GF-D8 (cell line): ENCODE results near the gene NIM1K.
"Not testable (repeated sequence)": the region's sequence is repeated elsewhere in the genome, so short reads cannot be mapped to it uniquely, and the experiment has no call there.

ENCODE experiments used
- DNase-seq: peaks from one replicate; lab custom pipeline; 2025; lab: John Stamatoyannopoulos, UW

NIM1K gene

DNA sequence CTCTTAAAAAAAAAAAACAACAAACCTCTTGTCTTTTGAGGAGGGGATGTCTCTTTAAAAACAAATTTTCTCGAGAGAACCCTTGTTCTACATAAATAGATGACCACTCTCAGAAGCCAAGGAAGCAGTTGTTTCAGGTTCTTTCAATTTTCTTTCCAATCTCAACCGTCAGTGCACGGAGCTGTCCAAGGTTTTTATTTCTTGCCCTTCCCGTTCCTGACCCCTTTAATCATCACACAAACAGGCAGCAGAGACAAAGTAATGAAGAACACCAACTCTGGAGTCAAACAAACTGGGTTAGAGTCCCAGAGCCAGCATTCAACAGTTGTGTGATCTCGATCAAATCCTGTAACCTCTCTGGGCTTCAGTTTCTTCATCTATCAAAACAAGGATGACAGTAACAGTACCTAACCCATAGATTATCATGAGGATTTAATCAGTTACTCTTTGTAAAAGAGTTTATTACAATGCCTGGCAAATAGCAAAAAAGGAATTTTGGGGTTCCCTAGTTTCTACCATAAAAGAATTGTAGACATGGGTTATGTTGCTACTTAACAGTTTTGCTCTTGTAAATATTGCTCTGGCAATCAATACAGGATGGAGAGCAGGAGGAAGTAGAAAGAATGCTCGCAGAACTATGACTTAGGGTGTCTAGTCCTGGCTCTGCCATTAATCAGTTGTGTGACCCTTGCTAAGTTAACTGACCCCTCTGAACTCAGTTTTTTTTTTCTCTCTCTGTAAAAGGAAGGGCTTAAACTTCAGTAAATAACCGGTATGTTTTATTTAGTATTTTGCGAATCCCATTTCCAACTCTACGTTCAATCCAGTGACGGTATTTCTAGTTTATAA lies 1.0 kb upstream of the NIM1K start:
- no peak for DNase-seq

DNA sequence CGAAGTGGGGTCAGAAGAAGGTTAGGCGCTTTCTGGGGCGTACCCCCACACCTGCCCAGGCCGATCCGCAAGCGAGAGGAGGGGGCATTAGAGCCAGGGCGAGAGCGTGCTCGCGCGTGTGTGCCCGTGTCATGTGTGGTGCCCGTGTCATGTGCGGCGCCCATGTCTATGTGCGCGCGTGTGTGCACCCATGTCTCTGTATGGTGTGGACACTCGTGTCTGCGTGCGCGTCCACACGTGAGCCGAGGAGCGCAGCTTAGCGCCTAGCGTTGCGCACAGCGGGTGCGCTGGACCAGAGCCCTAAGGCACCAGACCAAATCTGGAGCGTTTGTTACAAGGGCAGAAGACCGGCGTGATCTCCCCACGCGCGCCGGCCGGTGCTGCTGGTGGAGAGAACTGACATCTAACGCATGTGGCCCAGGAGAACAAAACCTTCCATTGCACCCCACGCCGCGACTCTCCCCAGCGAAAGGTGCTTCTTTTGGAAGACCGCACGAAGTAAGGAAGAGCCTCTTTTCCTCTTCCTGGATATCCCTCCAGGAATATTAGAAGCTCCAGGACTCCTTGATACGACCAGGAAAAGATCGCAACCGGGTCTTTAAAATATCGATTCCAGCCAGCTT lies 644 bp downstream of the NIM1K start:
- DNase-seq: no peak

- DNase-seq: no peak
Measured at GRCh38 chr5:43193181-43193893, 1.3 kb downstream of the NIM1K start.

DNA sequence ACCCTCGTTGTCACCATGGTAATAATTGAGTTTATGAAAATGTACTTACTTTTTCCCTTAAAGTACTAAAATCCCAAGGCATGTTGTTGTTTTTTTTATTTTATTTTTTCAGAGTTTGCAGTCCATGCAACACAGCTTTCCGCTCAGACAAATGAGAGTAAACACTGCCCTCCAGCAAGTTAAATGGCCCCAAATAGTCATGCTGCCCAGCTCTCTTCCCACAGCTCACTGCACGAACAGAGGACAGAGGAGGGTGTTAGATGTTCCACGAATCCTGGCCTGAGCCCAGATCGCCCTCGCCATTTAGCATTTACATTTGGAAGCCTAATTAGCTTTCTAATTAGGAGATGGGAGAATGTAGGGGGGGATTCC lies 1.9 kb downstream of the NIM1K start:
- no peak for DNase-seq

- no peak for DNase-seq
Measured at GRCh38 chr5:43195670-43196265, 3.7 kb downstream of the NIM1K start.

DNA sequence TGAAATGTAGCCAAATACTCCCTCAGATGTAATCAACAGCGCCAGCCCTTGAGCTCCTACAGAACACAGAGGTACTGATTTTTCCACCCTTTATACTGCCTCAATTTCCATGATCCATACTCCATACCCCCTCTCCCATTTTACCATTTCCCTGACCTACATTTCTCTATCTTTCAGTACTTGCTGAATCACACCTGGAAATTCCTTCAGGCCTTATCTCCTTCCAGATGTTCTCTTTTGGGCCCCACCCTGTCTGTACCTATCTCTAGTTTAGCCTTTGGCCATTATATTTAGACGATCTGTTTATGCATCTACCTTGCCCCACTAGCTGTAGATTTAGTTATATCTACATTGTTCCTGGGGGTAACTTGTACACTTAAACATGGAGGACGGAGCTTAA lies 5.5 kb downstream of the NIM1K start:
- DNase-seq: no peak

DNA sequence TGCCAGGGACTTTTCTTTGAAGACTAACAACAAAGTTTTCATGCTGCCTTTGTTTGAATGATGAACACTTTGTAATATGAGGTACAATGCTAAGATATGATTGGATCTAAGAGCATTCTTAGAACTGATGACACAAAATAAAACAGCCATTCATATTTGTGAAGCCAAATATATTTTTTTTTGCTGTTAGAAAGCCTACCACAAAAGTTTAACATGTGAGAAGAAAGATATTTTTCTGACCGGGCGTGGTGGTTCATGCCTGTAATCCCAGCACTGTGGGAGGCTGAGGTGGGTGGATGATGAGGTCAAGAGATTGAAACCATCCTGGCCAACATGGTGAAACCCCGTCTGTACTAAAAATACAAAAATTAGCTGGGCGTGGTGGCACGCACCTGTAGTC lies 9.4 kb downstream of the NIM1K start:
- not testable (repeated sequence) for DNase-seq

- DNase-seq: no peak
Measured at GRCh38 chr5:43202380-43202779, 10.4 kb downstream of the NIM1K start.

GRCh38 chr5:43203373-43203772 lies 11.3 kb downstream of the NIM1K start:
- no peak for DNase-seq

DNA sequence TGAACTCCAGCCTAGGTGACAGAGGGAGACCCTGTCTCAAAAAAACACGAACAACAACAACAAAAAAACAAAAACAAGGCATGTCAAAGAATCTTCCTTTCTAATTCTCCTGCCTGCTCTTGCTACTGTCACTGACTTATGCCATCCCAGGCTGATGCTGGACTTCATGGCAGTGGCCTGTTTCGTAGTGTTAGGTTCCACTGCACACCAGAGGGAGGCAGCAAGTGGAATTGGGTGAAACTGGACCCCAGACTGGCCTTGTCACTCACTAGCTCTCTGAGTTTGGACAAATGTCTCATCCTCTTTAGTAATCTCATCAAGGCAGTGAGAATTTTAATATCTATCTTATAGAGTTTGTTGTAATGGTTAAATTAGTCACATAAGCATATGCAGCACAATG lies 12.9 kb downstream of the NIM1K start:
- DNase-seq: no peak

DNA sequence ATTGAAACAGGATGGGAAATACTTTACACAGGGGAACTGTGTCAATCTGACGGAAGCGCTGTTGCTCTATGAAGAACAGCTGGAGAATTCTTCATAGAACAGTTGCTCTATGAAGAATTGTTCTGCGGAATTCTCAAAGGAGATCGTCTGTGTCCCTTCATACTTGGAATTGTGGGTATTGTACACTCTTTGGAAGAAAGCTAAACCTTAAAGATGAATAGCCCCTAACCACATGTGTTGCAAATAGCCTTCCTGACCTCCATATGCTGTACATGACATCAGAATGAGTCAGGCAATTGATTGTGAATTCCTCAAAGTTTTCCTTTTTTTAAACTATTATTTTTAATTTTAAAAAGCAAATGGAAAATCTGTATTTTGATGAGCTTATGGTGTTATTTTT lies 15.6 kb downstream of the NIM1K start:
- DNase-seq: no peak

DNA sequence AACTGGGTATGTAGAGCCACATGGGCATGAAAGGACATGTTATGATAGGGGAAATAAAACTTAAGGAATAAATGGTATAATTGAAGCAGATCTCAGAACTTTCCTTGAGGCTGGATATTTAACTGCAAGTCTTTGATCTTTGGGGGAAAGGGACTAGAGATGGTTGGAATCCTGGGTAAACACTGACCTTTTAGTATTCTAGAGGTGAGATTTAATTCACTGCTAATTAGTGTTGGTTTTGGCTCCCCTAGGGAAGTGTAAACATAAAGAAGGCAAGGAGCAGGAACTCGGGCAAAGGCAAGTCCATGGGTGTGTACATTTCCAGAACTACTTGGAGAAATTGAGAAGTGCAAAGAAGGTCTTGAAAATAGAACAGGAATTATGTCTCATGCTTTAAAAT lies 16.6 kb downstream of the NIM1K start:
- DNase-seq: no peak

DNA sequence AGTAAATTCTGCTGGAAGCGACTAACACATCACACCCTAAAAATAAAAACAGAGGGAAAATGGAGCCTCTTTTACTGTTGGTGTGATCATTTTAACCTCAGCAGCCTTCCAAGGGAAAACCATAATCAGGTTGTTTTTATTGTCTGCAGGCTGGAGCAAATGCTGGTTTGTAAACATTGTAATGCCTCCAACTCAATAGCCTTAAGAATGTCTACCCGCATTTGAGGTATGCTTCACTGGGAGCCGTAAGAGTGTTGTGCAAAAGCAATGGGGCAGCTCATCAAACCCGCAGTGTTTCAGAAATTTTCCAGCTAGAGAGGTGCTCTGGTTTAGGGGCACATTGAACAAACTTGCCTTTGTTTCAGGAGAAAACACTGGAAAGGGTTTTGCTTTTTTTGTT lies 17.0 kb downstream of the NIM1K start:
- no peak for DNase-seq

DNA sequence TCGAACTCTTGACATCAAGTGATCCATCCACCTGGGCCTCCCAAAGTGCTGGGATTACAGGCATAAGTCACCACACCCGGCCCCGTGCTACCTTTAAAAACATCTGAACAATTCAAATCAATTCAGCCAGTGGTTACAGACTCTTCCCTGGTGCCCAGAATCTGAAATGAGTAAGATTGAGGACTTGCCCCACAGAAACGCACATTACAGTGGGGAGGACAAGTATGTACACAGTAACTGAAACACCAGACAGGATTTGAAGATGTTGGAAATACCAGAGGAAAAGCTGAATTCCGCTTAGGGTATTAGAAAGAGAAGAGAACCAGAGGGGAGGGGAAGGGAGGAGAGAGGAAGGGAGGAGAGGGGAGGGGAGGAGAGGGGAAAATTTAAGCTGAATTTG lies 17.8 kb downstream of the NIM1K start:
- DNase-seq: no peak

GRCh38 chr5:43210570-43210969 lies 18.5 kb downstream of the NIM1K start:
- no peak for DNase-seq

DNA sequence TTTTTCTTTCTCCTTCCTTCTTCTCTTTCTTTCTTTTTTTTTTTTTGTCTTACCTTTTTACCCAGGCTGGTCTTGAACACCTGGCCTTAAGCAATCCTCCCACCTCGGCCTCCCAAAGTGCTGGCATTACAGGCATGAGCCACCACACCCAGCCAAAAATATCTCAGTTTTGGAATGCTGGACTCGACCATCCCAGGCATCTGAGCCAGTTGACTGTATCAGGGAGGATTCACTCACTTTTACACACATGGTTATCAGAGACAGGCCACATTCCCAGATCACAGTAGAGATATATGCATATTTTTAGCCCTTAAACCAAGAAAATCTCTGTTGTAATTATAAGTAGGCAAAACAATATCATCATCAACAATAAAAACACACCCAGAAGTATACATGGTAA lies 21.9 kb downstream of the NIM1K start:
- no peak for DNase-seq

DNA sequence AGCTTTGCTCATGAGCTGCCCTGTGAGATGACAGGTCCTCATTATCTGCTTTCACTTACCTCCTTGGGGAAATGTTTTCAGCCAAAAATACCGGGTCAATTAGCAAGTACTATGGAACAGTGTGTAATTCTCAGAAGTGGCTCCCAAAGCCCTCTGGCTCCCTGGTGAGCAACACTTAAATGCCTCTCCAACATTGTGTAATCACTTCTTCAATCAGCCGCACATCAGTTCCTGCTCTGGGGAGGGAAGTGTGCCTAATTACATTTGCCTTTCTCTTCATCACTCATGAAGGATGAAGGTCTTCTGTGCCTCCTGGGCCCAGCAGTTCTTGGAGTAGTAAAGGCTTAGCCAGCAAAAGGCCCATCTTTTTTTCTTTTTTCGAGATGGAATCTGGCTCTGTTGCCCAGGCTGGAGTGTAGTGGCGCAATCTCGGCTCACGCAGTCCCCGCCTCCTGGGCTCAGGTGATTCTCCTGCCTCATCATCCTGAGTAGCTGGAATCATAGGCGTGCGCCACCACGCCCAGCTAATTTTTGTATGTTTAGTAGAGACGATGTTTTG lies 23.1 kb downstream of the NIM1K start:
- peak; percentile 41 for DNase-seq

GRCh38 chr5:43216941-43217340 lies 24.9 kb downstream of the NIM1K start:
- no peak for DNase-seq

DNA sequence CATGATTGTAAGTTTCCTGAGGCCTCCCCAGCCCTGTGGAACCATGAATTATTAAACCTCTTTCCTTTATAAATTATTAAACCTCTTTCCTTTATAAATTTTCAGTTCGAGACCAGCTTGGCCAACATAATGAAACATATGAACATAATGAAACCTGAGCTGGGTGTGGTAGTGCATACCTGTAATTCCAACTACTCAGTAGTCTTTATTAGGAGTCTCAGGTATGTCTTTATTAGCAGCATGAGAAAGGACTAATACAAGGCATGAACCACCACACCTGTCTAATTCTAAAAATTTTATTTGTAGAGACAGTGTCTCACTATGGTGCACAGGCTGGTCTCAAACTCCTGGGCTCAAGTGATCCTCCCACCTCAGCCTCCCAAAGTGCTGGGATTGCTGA lies 27.1 kb downstream of the NIM1K start:
- DNase-seq: no peak

DNA sequence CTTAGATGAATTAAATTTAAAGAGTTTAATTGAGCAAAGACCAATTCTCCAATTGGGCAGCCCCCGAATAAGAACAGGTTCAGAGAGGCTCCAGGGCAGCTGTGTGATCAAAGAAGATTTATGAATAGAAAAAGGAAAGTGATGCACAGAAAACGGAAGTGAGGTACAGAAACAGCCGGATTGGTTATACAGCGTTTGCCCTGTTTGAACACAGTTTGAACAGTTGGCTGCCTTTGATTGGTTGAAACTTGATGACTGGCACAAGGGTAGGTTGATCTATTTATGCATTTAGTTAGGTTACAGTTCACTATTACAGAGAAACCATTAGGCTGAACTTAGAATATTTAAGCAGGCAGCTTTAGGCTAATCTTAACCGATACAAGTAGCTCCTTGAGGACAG lies 29.5 kb downstream of the NIM1K start:
- DNase-seq: no peak

DNA sequence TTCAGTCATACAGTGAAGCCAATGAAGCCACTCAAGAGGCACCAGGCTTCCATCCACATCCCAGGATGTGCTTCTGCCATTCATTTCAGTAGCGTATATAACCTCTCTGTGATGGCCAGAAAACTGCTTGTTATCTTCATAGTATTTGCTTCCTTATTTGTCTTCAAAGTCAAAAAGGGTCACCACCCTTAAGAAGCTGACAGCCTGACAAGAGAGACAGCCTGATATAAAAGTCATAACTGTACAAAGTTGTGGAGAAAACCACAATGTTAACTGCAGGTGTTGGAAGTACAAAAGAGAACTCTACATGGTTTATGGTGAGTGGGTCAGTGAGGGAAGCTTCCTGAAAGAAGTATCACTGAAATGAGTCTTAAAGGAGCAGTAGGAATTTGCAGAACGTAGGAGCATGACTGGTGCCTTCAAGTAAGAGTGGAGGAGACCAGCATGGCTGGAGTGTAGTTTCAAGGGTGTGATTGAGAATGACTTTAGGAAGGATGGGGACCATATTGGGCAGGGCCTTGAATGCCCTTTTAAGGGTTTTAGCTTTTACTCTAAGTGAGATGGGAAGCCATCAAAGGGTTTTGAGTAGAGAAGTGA lies 33.7 kb downstream of the NIM1K start:
- DNase-seq: no peak

GRCh38 chr5:43227655-43228054 lies 35.6 kb downstream of the NIM1K start:
- no peak for DNase-seq
